ENCODE data around the gene THAP5. TPM values are rescaled to one million over a fixed set of nuclear protein-coding genes. Genes with fewer than 3 reads are reported as not detected.

The THAP5 gene
- total RNA-seq, 1 donor from 2014 or later = 18.1 TPM

GRCh38 chr7:108600399-108600798, 30.9 kb upstream of the THAP5 start:
- Histone ChIP-seq H3K4me3 (no peak overlapping the region), H3K27me3 (no peaks in the 10 kb centered on the region), H3K9me3 (no peaks in the 10 kb centered on the region), H3K27ac (no peak overlapping the region), H3K36me3 (no peaks in the 10 kb centered on the region), H3K4me1 (no peaks in the 10 kb centered on the region)
- no peak for TF ChIP-seq CTCF (IDR thresholded peaks at IDR 0.05)
- intact Hi-C loops (cut with DNase I) = no loop called here
- no peak for DNase-seq (ENCODE audit: low spot score in 2 of 2)

GRCh38 chr7:108598914-108599580, 29.5 kb upstream of the THAP5 start:
- H3K4me3 ChIP-seq = no peak overlapping the region
- intact Hi-C loops (cut with DNase I) = no loop called here
- H3K36me3 ChIP-seq = no peaks in the 10 kb centered on the region
- H3K9me3 ChIP-seq = no peaks in the 10 kb centered on the region
- DNase-seq (ENCODE audit: low spot score in 2 of 2) = no peak
- no peak overlapping the region for H3K27ac ChIP-seq
- TF ChIP-seq CTCF (IDR thresholded peaks at IDR 0.05) = no peak
- no peaks in the 10 kb centered on the region for H3K27me3 ChIP-seq
- no peaks in the 10 kb centered on the region for H3K4me1 ChIP-seq

GRCh38 chr7:108598153-108598552, 28.6 kb upstream of the THAP5 start:
- TF ChIP-seq CTCF (IDR thresholded peaks at IDR 0.05) = no peak
- no peak for DNase-seq (ENCODE audit: low spot score in 2 of 2)
- intact Hi-C loops (cut with DNase I) = no loop called here
- Histone ChIP-seq H3K27me3 (no peaks in the 10 kb centered on the region), H3K4me1 (no peaks in the 10 kb centered on the region), H3K4me3 (no peak overlapping the region), H3K9me3 (no peaks in the 10 kb centered on the region), H3K36me3 (no peaks in the 10 kb centered on the region), H3K27ac (no peak overlapping the region)

GRCh38 chr7:108596560-108596959, 27.1 kb upstream of the THAP5 start:
- no peaks in the 10 kb centered on the region for H3K4me1 ChIP-seq
- no peaks in the 10 kb centered on the region for H3K27me3 ChIP-seq
- H3K27ac ChIP-seq = no peak overlapping the region
- DNase-seq (ENCODE audit: low spot score in 2 of 2) = no peak
- no peak overlapping the region for H3K4me3 ChIP-seq
- intact Hi-C loops (cut with DNase I) = no loop called here
- H3K9me3 ChIP-seq = no peaks in the 10 kb centered on the region
- TF ChIP-seq CTCF (IDR thresholded peaks at IDR 0.05) = no peak
- no peaks in the 10 kb centered on the region for H3K36me3 ChIP-seq

GRCh38 chr7:108592646-108593201, 23.2 kb upstream of the THAP5 start:
- intact Hi-C loops (cut with DNase I) = no loop called here
- H3K27ac ChIP-seq = no peak overlapping the region
- DNase-seq (ENCODE audit: low spot score in 2 of 2) = no peak
- H3K9me3 ChIP-seq = no peaks in the 10 kb centered on the region
- no peak for TF ChIP-seq CTCF (IDR thresholded peaks at IDR 0.05)
- H3K4me3 ChIP-seq = no peak overlapping the region
- no peaks in the 10 kb centered on the region for H3K36me3 ChIP-seq
- no peaks in the 10 kb centered on the region for H3K27me3 ChIP-seq
- H3K4me1 ChIP-seq = no peaks in the 10 kb centered on the region

Measured in ascending aorta (tissue), 2 donors.